MM.1S (cell line): ENCODE measurements around the gene ALDH1A3.

Experiments
- DNase-seq: peaks from one replicate; pipeline ENCODE4 v3.0.0-alpha.2; 2015
- H2AFZ ChIP-seq: fragments of 300-600 bp; sonication (generic); 2 replicates; pipeline ENCODE4 v1.6.0; 2016; ENCODE audit warnings: antibody characterized with exemption, low read length
- H3F3A ChIP-seq: fragments of 300-600 bp; sonication (generic); 2 replicates; pipeline ENCODE4 v1.6.1; 2016; ENCODE audit warnings: mild to moderate bottlenecking, antibody characterized with exemption, low read length, moderate library complexity, mixed read lengths; ENCODE audit not compliant: insufficient read depth
- H3K27ac ChIP-seq: fragments of 300-600 bp; sonication (generic); 2 replicates; pipeline ENCODE4 v1.5.1; 2016; ENCODE audit warnings: mild to moderate bottlenecking, low read length
- H3K27me3 ChIP-seq: fragments of 300-600 bp; sonication (generic); replicated peaks from 2 replicates; pipeline ENCODE4 v1.6.0; 2016; ENCODE audit warnings: low read length; ENCODE audit not compliant: insufficient read depth
- H3K36me3 ChIP-seq: fragments of 300-600 bp; sonication (generic); replicated peaks from 2 replicates; pipeline ENCODE4 v1.6.1; 2016; ENCODE audit warnings: mild to moderate bottlenecking, low read length, mixed read lengths; ENCODE audit not compliant: insufficient read depth
- H3K4me1 ChIP-seq: fragments of 300-600 bp; sonication (generic); 2 replicates; pipeline ENCODE4 v1.6.1; 2016; ENCODE audit warnings: low read length, mixed read lengths
- H3K4me2 ChIP-seq: fragments of 300-600 bp; sonication (generic); 2 replicates; pipeline ENCODE4 v1.6.0; 2016; ENCODE audit warnings: low read depth, low read length
- H3K4me3 ChIP-seq: fragments of 300-600 bp; sonication (generic); 2 replicates; pipeline ENCODE4 v1.5.1; 2016; ENCODE audit warnings: low read length, mixed read lengths
- H3K79me2 ChIP-seq: fragments of 300-600 bp; sonication (generic); 2 replicates; pipeline ENCODE4 v1.6.1; 2016; ENCODE audit warnings: mixed run types, low read length, mixed read lengths
- H3K9ac ChIP-seq: fragments of 300-600 bp; sonication (generic); 2 replicates; pipeline ENCODE4 v1.6.1; 2016; ENCODE audit warnings: low read length, mixed read lengths
- H3K9me2 ChIP-seq: fragments of 300-600 bp; sonication (generic); replicated peaks from 2 replicates; pipeline ENCODE4 v1.6.1; 2016; ENCODE audit warnings: mild to moderate bottlenecking, low read length, mixed read lengths; ENCODE audit not compliant: insufficient read depth
- H3K9me3 ChIP-seq: fragments of 300-600 bp; sonication (generic); replicated peaks from 2 replicates; pipeline ENCODE4 v1.6.1; 2016; ENCODE audit warnings: mild to moderate bottlenecking, low read length, mixed read lengths; ENCODE audit not compliant: insufficient read depth
- H4K20me1 ChIP-seq: fragments of 300-600 bp; sonication (generic); 2 replicates; pipeline ENCODE4 v1.6.1; 2016; ENCODE audit warnings: mild to moderate bottlenecking, low read length, moderate library complexity, mixed read lengths; ENCODE audit not compliant: insufficient read depth
- CTCF ChIP-seq: fragments of 300-600 bp; sonication (generic); IDR thresholded peaks from 2 replicates; pipeline ENCODE4 v1.5.1; 2016; ENCODE audit warnings: antibody characterized with exemption, low read length, mixed read lengths
- EZH2 ChIP-seq: fragments of 300-600 bp; sonication (generic); optimal IDR thresholded peaks from 2 replicates; pipeline ENCODE3; 2017; ENCODE audit warnings: low read depth, mild to moderate bottlenecking, antibody characterized with exemption, low read length, mixed read lengths
- EZH2phosphoT487 ChIP-seq: fragments of 300-600 bp; sonication (generic); IDR thresholded peaks from 2 replicates; pipeline ENCODE4 v1.6.1; 2018; ENCODE audit warnings: antibody characterized with exemption, low read length

The ALDH1A3 gene

GRCh38 chr15:100911086-100911485, 31.5 kb downstream of the ALDH1A3 start:
- H3K27me3 ChIP-seq, result no peaks in the 10 kb centered on the region
- no peak overlapping the region for H2AFZ ChIP-seq
- H3K36me3 ChIP-seq, result no peaks in the 10 kb centered on the region
- H3K79me2 ChIP-seq, result no peaks in the 10 kb centered on the region
- no peaks in the 10 kb centered on the region for H4K20me1 ChIP-seq
- TF ChIP-seq CTCF (no peak), EZH2 (no peak)
- no peaks in the 10 kb centered on the region for H3F3A ChIP-seq
- H3K9ac ChIP-seq, result no peak overlapping the region
- no peak overlapping the region for H3K4me2 ChIP-seq
- H3K27ac ChIP-seq, result no peak overlapping the region
- H3K9me2 ChIP-seq, result no peaks in the 10 kb centered on the region
- H3K4me3 ChIP-seq, result no peak overlapping the region
- H3K4me1 ChIP-seq, result no peaks in the 10 kb centered on the region
- H3K9me3 ChIP-seq, result no peaks in the 10 kb centered on the region
- no peak for DNase-seq

GRCh38 chr15:100913961-100914360, 34.3 kb downstream of the ALDH1A3 start:
- H3K9me2 ChIP-seq, result no peaks in the 10 kb centered on the region
- no peak for TF ChIP-seq CTCF
- TF ChIP-seq EZH2, result no peak
- no peak for TF ChIP-seq EZH2phosphoT487
- H3K4me3 ChIP-seq, result no peak overlapping the region
- no peak overlapping the region for H3K4me2 ChIP-seq
- H4K20me1 ChIP-seq, result no peaks in the 10 kb centered on the region
- no peaks in the 10 kb centered on the region for H3K36me3 ChIP-seq
- H3K9me3 ChIP-seq, result no peaks in the 10 kb centered on the region
- H3K4me1 ChIP-seq, result 0 out of 2 replicates have a peak, but pooled peaks cover 5% of the 10 kb centered on the region
- no peak overlapping the region for H3K9ac ChIP-seq
- no peak overlapping the region for H3K27ac ChIP-seq
- no peaks in the 10 kb centered on the region for H3K27me3 ChIP-seq
- DNase-seq, result no peak
- no peaks in the 10 kb centered on the region for H3F3A ChIP-seq
- peaks cover 9% of the 10 kb centered on the region for H3K79me2 ChIP-seq
- no peak overlapping the region for H2AFZ ChIP-seq

- Histone ChIP-seq H3K27me3 (no peaks in the 10 kb centered on the region), H3F3A (no peaks in the 10 kb centered on the region), H3K9me3 (no peaks in the 10 kb centered on the region), H3K9me2 (no peaks in the 10 kb centered on the region), H3K27ac (no peak overlapping the region), H3K4me3 (no peak overlapping the region), H3K4me2 (no peak overlapping the region), H3K36me3 (no peaks in the 10 kb centered on the region), H4K20me1 (no peaks in the 10 kb centered on the region), H2AFZ (no peak overlapping the region), H3K4me1 (0 out of 2 replicates have a peak, but pooled peaks cover 5% of the 10 kb centered on the region), H3K79me2 (peaks cover 14% of the 10 kb centered on the region), H3K9ac (no peak overlapping the region)
- TF ChIP-seq CTCF, result no peak
- no peak for TF ChIP-seq EZH2phosphoT487
- no peak for TF ChIP-seq EZH2
- no peak for DNase-seq
These were observed 35.2 kb downstream of the ALDH1A3 start for GRCh38 chr15:100914876-100915275.
